Measurements from ENCODE around the gene SH3TC1.

DNA sequence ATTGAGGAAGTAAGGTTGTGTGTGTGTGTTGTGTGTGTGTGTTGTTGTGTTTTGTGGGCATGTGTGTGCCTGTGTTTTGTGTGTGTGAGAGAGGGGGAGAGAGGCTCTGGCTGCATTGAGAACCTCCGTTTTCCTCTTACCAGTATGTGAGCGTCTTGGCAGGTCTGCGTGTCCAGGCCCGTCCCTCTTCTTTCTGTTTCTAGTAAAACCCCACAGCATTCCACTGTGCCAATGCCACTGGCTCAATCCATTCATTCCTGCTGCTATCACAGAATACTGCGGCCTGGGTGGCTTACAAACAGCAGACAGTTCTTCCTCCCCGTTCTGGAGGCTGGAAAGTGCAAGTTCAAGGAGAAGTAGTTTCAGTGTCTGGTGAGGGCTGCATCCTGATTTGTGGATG lies 55.0 kb downstream of the SH3TC1 start:
- TF ChIP-seq, protein P1, sequence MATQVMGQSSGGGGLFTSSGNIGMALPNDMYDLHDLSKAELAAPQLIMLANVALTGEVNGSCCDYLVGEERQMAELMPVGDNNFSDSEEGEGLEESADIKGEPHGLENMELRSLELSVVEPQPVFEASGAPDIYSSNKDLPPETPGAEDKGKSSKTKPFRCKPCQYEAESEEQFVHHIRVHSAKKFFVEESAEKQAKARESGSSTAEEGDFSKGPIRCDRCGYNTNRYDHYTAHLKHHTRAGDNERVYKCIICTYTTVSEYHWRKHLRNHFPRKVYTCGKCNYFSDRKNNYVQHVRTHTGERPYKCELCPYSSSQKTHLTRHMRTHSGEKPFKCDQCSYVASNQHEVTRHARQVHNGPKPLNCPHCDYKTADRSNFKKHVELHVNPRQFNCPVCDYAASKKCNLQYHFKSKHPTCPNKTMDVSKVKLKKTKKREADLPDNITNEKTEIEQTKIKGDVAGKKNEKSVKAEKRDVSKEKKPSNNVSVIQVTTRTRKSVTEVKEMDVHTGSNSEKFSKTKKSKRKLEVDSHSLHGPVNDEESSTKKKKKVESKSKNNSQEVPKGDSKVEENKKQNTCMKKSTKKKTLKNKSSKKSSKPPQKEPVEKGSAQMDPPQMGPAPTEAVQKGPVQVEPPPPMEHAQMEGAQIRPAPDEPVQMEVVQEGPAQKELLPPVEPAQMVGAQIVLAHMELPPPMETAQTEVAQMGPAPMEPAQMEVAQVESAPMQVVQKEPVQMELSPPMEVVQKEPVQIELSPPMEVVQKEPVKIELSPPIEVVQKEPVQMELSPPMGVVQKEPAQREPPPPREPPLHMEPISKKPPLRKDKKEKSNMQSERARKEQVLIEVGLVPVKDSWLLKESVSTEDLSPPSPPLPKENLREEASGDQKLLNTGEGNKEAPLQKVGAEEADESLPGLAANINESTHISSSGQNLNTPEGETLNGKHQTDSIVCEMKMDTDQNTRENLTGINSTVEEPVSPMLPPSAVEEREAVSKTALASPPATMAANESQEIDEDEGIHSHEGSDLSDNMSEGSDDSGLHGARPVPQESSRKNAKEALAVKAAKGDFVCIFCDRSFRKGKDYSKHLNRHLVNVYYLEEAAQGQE (IDR thresholded peaks at IDR 0.05), result no peak
- TF ChIP-seq, protein P2, sequence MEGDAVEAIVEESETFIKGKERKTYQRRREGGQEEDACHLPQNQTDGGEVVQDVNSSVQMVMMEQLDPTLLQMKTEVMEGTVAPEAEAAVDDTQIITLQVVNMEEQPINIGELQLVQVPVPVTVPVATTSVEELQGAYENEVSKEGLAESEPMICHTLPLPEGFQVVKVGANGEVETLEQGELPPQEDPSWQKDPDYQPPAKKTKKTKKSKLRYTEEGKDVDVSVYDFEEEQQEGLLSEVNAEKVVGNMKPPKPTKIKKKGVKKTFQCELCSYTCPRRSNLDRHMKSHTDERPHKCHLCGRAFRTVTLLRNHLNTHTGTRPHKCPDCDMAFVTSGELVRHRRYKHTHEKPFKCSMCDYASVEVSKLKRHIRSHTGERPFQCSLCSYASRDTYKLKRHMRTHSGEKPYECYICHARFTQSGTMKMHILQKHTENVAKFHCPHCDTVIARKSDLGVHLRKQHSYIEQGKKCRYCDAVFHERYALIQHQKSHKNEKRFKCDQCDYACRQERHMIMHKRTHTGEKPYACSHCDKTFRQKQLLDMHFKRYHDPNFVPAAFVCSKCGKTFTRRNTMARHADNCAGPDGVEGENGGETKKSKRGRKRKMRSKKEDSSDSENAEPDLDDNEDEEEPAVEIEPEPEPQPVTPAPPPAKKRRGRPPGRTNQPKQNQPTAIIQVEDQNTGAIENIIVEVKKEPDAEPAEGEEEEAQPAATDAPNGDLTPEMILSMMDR (IDR thresholded peaks at IDR 0.05), result no peak
- TF ChIP-seq HOXB5 (CRISPR knock-in tag; IDR thresholded peaks at IDR 0.05) (no peak), CHD2 (IDR thresholded peaks at IDR 0.05; ENCODE audit: low read length, partially characterized antibody) (no peak), MYC (IDR thresholded peaks at IDR 0.05; ENCODE audit: borderline replicate concordance, low read length) (no peak), ZNF302 (CRISPR knock-in tag; IDR thresholded peaks at IDR 0.05) (no peak), NFE2L2 (conservative IDR thresholded peaks at IDR 0.05; ENCODE audit: low read length) (no peak), JUN (IDR thresholded peaks at IDR 0.05) (no peak)
